SIG-M5 treated with dmso at 0.1 percent for 504 hours (cell line): Measurements from ENCODE around the gene WDR13.

ENCODE experiments used
- DNase-seq: peaks from one replicate; lab custom pipeline; 2025; ENCODE audit not compliant: unreplicated experiment; lab: John Stamatoyannopoulos, UW

WDR13 gene

DNA sequence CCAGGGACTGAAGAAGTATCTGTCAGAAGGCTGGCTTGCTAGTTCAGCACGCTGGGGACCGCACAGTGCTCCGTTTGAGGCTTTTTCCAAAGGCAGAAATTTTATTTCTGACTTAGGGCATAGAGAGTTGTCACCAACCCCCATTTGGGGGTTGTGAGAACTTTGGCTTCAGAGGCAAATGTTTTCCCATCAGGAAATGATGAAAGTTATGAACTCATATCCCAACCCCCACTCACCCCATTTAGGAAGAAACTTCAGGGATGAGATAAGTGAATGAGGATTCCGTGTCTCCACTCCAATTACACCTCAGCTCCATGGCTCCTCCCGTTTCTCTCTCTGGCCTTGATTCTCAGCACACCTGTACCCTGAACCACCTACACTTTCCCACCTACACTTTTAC, 4.3 kb upstream of the WDR13 start:
- no peak for DNase-seq

DNA sequence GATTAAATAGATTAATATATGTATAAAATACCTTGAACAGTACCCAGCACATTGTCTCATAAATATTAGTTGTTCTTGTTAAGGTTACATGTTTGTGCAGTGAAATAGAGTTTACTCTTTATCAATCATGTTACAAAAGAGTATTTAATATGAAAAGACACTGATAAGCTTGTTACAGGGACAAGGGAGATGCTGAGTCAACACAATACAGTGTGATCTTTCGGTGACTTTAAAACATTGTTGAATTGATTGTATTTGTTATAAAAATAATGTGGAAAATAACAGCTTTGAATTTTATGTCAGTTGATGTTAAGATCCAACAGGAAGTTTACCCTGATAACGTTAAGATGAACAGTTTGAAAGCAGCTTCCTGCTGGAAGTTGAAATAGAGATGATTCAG, 1.4 kb upstream of the WDR13 start:
- DNase-seq, result no peak

DNA sequence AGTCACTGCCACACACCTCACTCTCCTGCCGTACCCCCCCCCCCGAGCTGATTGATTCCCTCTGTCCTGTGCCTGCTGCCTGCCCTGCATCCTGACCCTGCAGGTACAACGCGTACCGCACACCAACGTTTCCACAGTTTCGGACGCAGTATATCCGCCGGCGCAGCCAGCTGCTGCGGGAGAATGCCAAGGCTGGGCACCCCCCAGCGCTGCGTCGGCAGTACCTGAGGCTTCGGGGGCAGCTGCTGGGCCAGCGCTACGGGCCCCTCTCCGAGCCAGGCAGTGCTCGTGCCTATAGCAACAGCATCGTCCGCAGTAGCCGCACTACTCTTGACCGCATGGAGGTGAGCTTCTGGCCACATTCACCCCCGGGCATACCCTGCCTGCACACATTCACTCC, 1.3 kb downstream of the WDR13 start:
- no peak for DNase-seq

DNA sequence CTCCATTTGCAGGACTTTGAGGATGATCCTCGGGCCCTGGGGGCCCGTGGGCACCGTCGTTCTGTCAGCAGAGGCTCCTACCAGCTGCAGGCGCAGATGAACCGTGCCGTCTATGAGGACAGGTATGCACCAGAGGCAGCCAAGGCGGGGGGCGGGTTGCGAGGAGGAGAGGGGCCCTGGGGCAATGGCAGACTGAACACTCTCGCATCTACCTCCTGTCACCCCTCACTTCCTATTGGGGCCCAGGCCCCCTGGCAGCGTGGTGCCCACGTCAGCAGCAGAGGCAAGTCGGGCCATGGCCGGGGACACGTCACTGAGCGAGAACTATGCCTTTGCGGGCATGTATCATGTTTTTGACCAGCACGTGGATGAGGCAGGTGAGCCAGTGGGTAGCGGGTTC, 2.0 kb downstream of the WDR13 start:
- no peak for DNase-seq

DNA sequence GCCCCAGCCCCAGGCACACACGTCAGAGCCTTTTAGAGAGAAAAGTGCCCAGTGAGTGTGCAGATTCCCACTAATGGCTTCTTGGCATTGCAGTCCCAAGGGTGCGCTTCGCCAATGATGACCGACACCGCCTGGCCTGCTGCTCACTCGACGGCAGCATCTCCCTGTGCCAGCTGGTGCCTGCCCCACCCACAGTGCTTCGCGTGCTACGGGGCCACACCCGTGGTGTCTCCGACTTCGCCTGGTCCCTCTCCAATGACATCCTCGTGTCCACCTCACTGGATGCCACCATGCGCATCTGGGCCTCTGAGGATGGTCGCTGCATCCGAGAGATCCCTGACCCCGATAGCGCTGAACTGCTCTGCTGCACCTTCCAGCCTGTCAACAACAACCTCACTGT, 2.9 kb downstream of the WDR13 start:
- DNase-seq, result no peak

DNA sequence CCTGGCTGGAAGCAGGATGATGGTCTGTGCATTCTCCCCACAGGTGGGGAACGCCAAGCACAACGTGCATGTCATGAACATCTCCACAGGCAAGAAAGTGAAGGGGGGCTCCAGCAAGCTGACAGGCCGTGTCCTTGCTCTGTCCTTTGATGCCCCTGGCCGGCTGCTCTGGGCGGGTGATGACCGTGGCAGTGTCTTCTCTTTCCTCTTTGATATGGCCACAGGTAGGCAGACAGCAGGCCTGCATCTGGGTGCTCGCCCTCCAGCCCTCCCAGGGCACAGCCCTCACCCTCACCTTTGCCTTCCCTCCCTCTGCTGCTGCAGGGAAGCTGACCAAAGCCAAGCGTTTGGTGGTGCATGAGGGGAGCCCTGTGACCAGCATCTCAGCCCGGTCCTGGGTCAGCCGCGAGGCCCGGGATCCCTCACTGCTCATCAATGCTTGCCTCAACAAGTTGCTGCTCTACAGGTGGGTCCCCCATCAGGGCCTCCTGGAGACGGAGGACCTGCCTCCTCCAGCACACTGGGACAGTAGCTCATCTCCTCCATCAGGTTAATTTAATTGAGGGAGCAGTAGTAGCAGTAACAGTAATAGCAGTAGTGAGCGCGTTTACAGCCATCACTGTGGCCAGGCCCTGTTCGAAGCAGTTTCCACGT, 4.6 kb downstream of the WDR13 start:
- no peak for DNase-seq

DNA sequence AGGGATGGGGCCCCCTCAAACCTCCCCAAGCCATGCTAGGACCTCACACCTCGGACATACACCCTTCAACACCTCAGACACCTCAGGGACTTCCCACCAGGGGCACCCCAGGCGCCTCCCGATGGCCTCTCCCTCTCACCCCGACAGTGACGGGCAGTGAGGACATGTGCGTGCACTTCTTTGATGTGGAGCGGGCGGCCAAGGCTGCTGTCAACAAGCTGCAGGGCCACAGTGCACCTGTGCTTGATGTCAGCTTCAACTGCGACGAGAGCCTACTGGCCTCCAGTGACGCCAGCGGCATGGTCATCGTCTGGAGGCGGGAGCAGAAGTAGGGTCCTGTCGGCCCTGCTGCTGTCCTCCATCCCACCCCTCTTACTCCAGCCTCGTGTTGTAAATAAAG, 7.4 kb downstream of the WDR13 start:
- no peak for DNase-seq

DNA sequence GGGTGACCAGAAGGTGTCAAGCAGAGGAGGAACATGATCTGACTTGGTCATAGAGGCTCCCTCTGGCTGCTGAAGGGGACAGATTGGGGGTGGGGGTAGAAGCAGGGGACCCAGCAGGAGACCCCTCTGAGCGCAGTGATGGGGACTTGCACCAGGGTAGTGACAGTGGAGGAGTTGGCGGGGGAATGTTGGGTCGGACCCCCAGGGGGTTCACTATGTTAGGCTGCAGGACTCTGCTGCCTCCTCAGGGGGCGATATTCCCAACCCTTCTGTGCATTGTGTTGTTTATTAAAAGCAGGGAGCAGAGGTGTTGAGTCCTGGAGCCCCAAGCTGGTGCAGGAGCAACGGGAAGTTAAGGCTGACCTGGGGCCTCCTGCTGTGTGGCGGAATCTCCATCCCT, 8.8 kb downstream of the WDR13 start:
- no peak for DNase-seq

DNA sequence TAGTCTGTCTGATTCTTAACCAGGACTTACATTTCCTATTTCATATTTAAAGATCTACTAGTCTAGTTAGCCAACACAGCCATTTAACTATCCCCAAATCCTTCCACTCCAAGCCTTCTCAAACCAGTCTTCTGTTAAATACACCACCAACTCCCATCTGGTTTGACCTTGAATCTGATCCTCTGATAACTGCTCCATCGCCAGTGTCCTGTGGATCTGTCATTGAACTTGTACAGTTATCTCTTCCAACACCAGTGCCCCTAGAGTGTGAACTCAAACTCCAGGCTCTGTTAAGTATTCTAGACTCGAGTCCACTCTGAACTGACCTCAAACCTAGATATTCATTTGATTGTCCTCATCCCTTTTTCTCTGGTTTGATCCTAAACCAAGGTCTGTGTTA, 14.4 kb downstream of the WDR13 start:
- DNase-seq, result no peak

DNA sequence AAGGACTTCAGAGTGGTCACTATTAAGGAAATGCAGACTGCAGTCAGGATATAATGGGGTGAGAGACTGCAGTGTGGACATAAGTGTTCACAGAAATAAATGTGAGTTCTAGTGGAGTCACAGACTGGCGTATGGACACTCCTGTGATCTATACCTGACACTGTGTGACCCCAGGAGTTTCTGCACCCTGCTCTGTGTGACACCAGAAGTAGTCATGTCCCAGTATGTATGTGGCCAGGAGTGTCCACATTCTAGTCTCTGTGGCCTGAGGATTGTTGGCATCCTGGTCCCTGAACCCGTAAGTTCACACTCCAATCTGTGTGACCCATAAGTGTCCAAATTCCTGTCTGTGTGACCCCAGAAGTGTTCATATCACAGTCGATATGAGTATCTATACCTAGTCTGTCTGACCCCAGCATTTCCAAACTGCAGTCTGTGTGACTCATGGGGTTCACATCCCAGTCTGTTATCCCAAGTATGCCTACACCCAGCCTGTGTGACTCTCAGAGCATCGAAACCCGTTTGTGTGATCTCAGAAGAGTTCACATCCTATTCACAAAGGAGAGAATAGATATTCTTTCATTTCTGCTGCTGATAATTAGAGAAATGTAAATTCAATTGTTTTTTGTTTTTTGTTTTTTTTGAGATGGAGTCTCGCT, 16.3 kb downstream of the WDR13 start:
- no peak for DNase-seq

DNA sequence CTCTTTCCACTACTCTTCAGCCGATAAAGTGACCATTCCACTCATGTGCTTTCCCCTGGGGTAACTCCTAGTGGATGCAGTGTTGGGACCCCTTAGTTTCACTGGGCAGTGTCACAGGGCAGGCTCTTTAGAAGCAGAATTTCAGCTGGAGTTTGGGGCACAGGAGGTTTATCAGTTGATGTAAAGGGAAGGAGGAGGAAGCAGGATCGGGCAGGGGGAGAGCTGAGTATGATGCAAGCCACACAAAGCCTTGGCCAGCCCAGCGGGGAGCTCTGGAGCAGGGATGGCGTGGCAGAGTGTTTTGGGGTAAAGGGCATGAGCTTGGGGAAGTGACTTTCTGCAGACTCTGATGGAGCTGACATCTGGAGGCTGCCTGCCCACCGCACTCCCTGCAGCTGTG, 19.3 kb downstream of the WDR13 start:
- DNase-seq, result peak; percentile 45

DNA sequence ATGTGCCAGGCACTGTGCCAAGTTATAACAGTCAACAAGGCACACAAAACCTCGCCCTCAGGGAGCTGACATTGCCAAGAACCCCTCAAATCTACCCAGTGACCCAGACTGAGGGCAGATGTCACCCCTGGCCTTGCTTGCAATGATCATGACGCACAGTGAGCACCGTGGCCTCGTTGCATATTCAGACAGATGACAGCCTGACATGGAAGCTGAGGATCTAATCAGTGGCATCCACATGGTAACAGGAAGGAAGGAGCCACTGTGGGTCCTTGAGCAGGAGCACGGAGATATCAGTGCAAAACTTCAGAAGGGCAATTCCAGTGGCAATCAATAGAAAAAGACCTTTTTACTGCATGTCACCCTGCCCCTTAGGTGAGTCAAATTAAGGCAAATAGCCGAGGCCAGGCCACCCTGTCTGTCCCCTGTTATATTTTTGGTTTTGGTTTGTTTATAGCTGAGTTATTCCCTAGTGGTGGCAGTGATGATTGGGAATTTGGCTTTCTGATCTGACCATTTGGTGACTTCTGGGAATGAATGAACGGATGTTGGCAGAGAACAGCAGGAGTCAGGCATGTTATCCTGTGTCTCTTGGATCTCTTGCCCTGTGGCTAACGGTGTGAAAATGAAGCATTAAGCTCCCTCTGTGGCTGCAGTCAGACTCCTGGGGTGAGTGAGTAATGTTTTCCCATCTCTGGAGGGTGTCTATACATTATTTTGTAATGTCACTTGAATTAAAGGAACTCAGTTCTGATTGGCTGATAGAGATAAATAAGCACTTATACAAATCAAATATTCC, 20.4 kb downstream of the WDR13 start:
- no peak for DNase-seq

DNA sequence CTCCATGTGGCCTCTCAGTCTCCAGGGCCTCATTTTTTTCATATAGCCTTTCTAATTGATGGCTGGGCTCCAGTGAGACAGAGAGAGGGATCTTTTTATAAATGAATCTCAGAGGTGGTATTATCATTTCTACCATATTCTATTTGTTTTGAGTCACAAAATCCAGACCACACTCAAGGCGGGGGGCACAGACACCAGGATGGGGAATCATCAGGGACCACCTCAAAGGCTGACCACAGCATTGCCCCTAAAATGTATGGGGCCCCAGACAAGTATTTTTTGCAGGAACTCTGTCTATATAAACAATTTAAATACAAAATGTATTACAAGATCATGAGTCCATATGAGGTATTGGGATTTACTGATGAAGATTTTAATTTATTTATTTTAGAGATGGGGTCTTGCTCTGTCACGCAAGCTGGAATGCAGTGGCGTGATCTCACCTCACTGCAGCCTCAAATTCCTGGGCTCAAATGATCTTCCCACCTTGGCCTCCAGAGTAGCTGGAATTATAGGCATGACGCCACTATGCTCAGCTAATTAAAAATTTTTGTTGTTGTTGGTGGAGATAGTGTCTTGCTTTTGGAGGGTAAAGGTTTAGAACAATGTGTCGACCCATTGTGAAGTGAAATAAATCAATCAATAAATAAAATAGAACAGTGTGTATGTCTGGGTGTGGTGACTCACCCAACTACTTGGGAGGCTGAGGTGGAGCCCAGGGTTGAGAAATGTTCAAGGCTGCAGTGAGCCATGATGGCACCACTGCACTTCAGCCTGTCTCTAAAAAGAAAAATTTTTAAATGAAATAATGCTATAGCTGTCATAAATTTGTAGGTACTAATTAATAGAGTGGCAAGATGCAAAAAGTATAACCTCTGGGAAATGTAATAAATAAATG, 29.4 kb downstream of the WDR13 start:
- no peak for DNase-seq

DNA sequence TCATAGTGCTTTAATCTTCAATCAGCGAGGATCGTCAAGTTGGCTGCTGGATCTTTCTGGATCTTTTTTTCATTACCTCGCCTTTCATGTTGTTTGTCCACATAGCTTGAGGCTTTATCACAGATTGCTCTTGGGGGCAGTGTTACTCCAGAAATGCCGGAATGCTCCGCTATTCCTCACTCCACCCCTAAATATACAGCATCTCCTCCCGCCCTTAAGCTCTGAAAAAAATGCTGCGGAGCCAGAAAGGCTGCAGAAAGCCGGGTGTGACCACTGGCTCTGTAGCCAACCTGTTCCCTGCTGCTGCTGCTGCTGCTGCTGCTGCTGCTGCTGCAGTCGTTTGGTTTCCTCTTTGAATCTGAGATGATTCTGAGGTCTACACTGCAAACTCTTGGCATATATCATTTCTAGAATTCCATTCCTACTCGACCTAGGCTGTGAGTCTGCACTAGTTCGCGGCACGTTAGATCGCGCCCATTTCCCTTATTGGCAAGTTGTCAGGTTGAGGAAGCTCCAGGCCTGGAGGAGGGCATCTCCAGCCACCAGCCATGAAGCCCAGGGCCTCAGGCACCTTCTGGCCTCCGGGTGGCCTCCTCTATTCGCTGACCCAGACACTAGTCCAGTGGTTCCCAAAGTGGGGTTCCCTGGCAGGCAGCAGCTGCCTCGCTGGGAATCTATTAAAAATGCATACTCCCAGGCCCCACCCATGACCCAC, 34.2 kb downstream of the WDR13 start:
- DNase-seq, result peak; percentile 47

DNA sequence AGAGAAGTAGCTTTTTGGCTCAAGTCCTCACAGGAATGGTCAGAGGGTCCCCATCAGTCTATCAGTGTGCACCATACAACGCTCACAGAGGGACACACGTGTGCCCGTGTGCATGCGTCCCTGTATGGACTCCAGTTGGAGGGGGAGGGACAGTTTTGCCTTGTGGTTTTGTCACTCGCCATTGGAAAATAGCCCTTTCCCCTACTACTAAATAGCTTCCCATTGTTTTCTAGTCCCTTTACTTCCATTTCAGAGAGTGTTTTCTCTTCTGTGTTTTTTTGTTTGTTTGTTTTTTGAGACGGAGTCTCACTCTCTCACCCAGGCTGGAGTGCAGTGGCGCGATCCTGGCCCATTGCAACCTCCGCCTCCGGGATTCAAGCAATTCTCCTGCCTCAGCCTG, 34.9 kb downstream of the WDR13 start:
- DNase-seq, result no peak

DNA sequence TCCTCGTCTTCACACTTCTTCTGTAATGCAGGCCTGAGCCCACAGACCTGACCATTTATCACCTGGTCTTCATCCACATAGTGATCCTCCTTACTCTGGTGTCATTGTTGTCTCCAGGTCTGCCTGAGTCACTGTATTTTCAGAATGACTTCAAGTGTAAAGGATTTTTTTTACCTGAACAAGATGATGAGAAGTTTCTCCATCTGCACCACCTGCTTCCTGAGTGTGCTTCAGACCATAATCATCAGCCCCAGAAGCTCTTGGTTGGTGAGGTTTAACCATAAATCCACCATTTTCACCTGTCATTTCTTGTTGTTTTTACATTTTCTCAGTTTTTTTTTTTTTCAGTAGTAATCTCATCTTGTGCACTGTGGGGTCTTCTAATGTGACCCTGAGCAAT, 39.0 kb downstream of the WDR13 start:
- no peak for DNase-seq

DNA sequence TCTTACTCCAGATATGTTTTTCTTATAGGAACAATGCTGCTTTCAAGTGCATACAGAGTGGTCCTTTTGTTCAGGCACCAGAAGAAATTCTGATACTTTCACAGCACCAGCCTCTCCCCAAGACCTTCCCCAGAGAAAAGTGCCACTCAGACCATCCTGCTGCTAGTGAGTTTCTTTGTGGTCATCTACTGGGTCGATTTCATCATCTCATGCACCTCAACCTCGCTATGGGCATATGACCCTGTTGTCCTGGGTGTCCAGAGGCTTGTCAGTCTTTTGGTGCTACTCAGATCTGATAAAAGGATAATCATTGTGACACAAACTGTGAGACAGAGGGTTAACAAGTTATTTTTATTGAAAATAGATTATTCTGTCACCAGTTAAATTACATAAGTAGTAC, 39.5 kb downstream of the WDR13 start:
- no peak for DNase-seq

DNA sequence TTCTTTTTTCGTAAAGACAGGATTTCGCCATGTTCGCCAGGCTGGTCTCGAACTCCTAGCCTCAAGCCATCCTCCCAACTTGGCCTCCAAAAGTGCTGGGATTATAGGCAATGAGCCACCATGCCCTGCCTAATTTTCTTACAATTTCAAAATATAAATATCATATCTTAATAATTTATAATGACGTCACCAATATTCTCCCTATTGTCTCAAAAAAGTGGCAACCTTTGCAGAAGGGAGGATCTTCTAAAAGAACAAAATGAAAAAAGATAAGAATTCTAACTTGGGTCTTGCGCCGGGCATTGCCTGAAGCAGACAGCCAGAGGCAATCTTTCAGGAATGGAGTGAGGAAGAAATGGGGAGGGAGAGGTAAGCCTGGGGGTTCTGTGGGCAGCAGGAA, 48.4 kb downstream of the WDR13 start:
- no peak for DNase-seq

DNA sequence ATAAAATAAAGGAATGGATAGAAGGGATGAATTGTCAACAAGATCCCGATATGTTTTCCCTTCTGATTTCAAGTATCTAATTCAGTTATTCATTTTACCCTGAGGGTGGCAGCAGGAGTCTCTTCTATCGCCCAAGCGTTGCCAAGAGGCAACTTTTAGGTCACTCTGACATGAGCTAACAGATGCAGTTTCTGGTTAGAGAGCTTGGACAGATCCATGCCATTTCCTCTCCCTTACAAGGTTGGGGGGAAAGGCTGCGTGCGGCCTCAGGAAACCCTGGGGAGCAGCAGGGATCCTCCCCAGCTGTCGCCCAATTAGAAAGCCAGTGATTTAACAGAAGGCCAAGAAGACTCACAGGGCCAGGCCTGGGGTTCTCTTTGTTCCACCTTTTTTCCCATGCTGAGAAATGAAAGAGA, 51.1 kb downstream of the WDR13 start:
- peak; percentile 53 for DNase-seq

DNA sequence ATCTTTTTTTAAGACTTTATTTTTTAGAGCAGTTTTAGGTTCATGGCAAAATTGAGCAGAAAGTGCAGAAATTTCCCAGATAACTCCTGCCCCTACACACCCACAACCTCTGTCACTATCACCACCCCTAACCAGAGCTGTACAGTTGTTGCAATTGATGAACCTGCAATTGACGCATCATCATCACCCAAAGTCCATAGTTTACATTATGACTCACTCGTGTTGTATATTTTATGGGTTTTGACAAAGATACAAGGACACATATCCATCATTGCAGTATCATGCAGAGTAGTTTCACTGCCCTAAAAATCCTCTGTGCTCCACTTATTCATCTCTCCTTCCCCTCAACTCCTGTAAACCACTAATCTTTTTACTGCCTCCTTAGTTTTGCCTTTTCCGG, 51.8 kb downstream of the WDR13 start:
- DNase-seq, result no peak
